Stomach (tissue), 9 donors: ENCODE measurements around the gene PAPSS1. TPM values are rescaled to one million over a fixed set of nuclear protein-coding genes. Genes with fewer than 3 reads are reported as not detected.

Source experiments
- DNase-seq, 2 donors: peaks; one replicate each; pipeline versions ENCODE4 v3.0.0 to v3.0.0-alpha.2; 2013 to 2019
- H3K27ac ChIP-seq, 5 donors: fragments of 200-600 bp in 4 of 5; sonication (generic) in 4 of 5; one replicate each; pipeline ENCODE4 v1.5.1; 2013 to 2019; ENCODE audit warnings: mild to moderate bottlenecking in 1 of 5, moderate library complexity in 1 of 5
- H3K27me3 ChIP-seq, 3 donors: fragments of 200-600 bp; sonication (generic); one replicate each; pipeline ENCODE4 v1.5.1; 2017 to 2019; ENCODE audit warnings: mixed run types in 1 of 3
- H3K36me3 ChIP-seq, 4 donors: fragments of 200-600 bp; sonication (generic); 1 replicate in 3 of 4; 2 replicates in 1 of 4; pipeline ENCODE4 v1.5.1; 2016 to 2019
- H3K4me1 ChIP-seq, 4 donors: fragments of 200-600 bp; sonication (generic); one replicate each; pipeline ENCODE4 v1.5.1; 2016 to 2019
- H3K4me3 ChIP-seq, 4 donors: fragments of 200-600 bp; sonication (generic) in 3 of 4; one replicate each; pipeline ENCODE4 v1.5.1; 2016 to 2019; ENCODE audit warnings: mild to moderate bottlenecking in 1 of 4
- H3K9me3 ChIP-seq, 4 donors: fragments of 200-600 bp; sonication (generic); one replicate each; pipeline ENCODE4 v1.5.1; 2016 to 2019
- CTCF ChIP-seq, 7 experiments: fragments of 450-650 bp in 4 of 7; fragments of 200-600 bp in 3 of 7; sonication (generic) in 3 of 7; IDR thresholded peaks; one replicate each; pipeline ENCODE4 v1.5.1; 2016 to 2019; ENCODE audit warnings: antibody characterized with exemption in 7 of 7, control low read depth in 2 of 7, mild to moderate bottlenecking in 1 of 7
- EP300 ChIP-seq: sonication (generic); formaldehyde crosslinking; IDR thresholded peaks from one replicate; pipeline ENCODE4 v1.6.1; 2017; ENCODE audit warnings: antibody characterized with exemption
- POLR2A ChIP-seq, 4 donors: fragments of 450-650 bp; IDR thresholded peaks; one replicate each; pipeline ENCODE4 v1.6.1; 2016; ENCODE audit warnings: antibody characterized with exemption in 4 of 4, control low read depth in 2 of 4, mild to moderate bottlenecking in 1 of 4, moderate library complexity in 1 of 4
- POLR2AphosphoS5 ChIP-seq, 3 donors: sonication (generic); formaldehyde crosslinking; IDR thresholded peaks; one replicate each; pipeline ENCODE4 v1.6.1; 2016; ENCODE audit warnings: antibody characterized with exemption in 3 of 3
- WGBS, 5 donors: extraction: QIAGEN DNeasy Blood & Tissue Kit in 3 of 5; methylation state at CpG; one replicate each; pipeline versions ENCODE4 v1.1.5 to v1.1.7; 2013 to 2018; 5-methylcytosine and 5-hydroxymethylcytosine counted together
- intact Hi-C: fragments of 100-400 bp; cut with DNase I; formaldehyde crosslinking; loops from one replicate; pipeline ENCODE4 v1.15.1; 2023; ENCODE audit warnings: low total_unique reads
- polyA plus RNA-seq, 3 donors: library from polyadenylated mRNA; stranded (reverse); fragments of 200-250 nt; gene quantifications; one replicate each; pipeline ENCODE4 v1.2.3, GENCODE V29; 2013
- total RNA-seq, 5 donors: library from RNA; depleted of rRNA; stranded (reverse); fragments of >200 nt; gene quantifications; one replicate each; pipeline versions ENCODE4 v1.1.0 to v1.2.3, GENCODE V29; 2014 to 2016
- donor health status: healthy with polysubstance abuse.
- donor health status: Bipolar disorder and iron deficiency.
- donor health status: healthy.

Gene PAPSS1
- total and polyA plus RNA-seq, 8 donors: 12.7 to 102 (median 46.8) TPM

GRCh38 chr4:107718351-107718965, 1.6 kb downstream of the PAPSS1 start:
- peaks cover 0 to 7% (median 2%) of the 10 kb centered on the region in 4 donors for H3K36me3 ChIP-seq
- peak overlapping the region in 2 of 5 donors; percentile 92 to 96 for H3K27ac ChIP-seq
- TF ChIP-seq CTCF (IDR thresholded peaks at IDR 0.05) (no peak), POLR2AphosphoS5 (IDR thresholded peaks at IDR 0.05) (no peak), EP300 (no peak), POLR2A (IDR thresholded peaks at IDR 0.05) (no peak)
- H3K4me3 ChIP-seq: peak overlapping the region; percentile 95 to 99 (median 96)
- 25 to 53% (median 41%) methylated on average over 10 of the region's 10 CpGs for WGBS, 5 donors
- peaks cover 0 to 59% (median 40%) of the 10 kb centered on the region in 4 donors for H3K4me1 ChIP-seq
- H3K9me3 ChIP-seq: no peaks in the 10 kb centered on the region
- intact Hi-C loops: loop anchor here (10.0 kb wide), 1 partner anchor 54 kb away; no protein-coding TSS in a partner anchor
- no peak for DNase-seq
- H3K27me3 ChIP-seq: no peaks in the 10 kb centered on the region

GRCh38 chr4:107714256-107714655, 5.8 kb downstream of the PAPSS1 start:
- Histone ChIP-seq H3K27me3 (no peaks in the 10 kb centered on the region), H3K27ac (no peak overlapping the region), H3K36me3 (peaks cover 0 to 7% (median 2%) of the 10 kb centered on the region in 4 donors), H3K4me3 (no peak overlapping the region), H3K4me1 (peaks cover 23 to 90% (median 48%) of the 10 kb centered on the region in 4 donors), H3K9me3 (no peaks in the 10 kb centered on the region)
- no peak for TF ChIP-seq CTCF (IDR thresholded peaks at IDR 0.05)
- no peak for TF ChIP-seq POLR2A (IDR thresholded peaks at IDR 0.05)
- TF ChIP-seq EP300: no peak
- TF ChIP-seq POLR2AphosphoS5 (IDR thresholded peaks at IDR 0.05): no peak
- intact Hi-C loops: loop anchor here (10.0 kb wide), 1 partner anchor 49 kb away; no protein-coding TSS in a partner anchor
- WGBS, 5 donors: 77 to 89% (median 79%) methylated on average over 3 of the region's 3 CpGs
- no peak for DNase-seq

GRCh38 chr4:107712236-107712635, 7.8 kb downstream of the PAPSS1 start:
- peaks cover 0 to 2% (median 1%) of the 10 kb centered on the region in 4 donors for H3K9me3 ChIP-seq
- peaks cover 23 to 84% (median 33%) of the 10 kb centered on the region in 4 donors for H3K4me1 ChIP-seq
- no peaks in the 10 kb centered on the region for H3K27me3 ChIP-seq
- intact Hi-C loops: loop anchor here (10.0 kb wide), 1 partner anchor 47 kb away; no protein-coding TSS in a partner anchor
- WGBS, 5 donors: 96 to 99% (median 98%) methylated on average over 2 of the region's 2 CpGs
- DNase-seq: no peak
- peaks cover 0 to 7% (median 2%) of the 10 kb centered on the region in 4 donors for H3K36me3 ChIP-seq
- H3K27ac ChIP-seq: no peak overlapping the region
- TF ChIP-seq POLR2AphosphoS5 (IDR thresholded peaks at IDR 0.05) (no peak), CTCF (IDR thresholded peaks at IDR 0.05) (no peak), POLR2A (IDR thresholded peaks at IDR 0.05) (no peak)
- H3K4me3 ChIP-seq: no peak overlapping the region

GRCh38 chr4:107711831-107712230, 8.2 kb downstream of the PAPSS1 start:
- TF ChIP-seq POLR2AphosphoS5 (IDR thresholded peaks at IDR 0.05): no peak
- no peak for TF ChIP-seq POLR2A (IDR thresholded peaks at IDR 0.05)
- TF ChIP-seq EP300: no peak
- TF ChIP-seq CTCF (IDR thresholded peaks at IDR 0.05): no peak
- intact Hi-C loops: loop anchor here (10.0 kb wide), 1 partner anchor 47 kb away; no protein-coding TSS in a partner anchor
- H3K9me3 ChIP-seq: peaks cover 0 to 7% (median 3%) of the 10 kb centered on the region in 4 donors
- H3K27ac ChIP-seq: no peak overlapping the region
- peaks cover 23 to 80% (median 29%) of the 10 kb centered on the region in 4 donors for H3K4me1 ChIP-seq
- DNase-seq: no peak
- 31 to 65% (median 41%) methylated on average over 3 of the region's 3 CpGs for WGBS, 5 donors
- H3K36me3 ChIP-seq: peaks cover 0 to 7% (median 2%) of the 10 kb centered on the region in 4 donors
- no peaks in the 10 kb centered on the region for H3K27me3 ChIP-seq
- no peak overlapping the region for H3K4me3 ChIP-seq
